NCI-H748 (cell line): Measurements from ENCODE around the gene BANF2.

Source experiments
- DNase-seq: peaks from one replicate; lab custom pipeline; 2025; ENCODE audit not compliant: unreplicated experiment; lab: John Stamatoyannopoulos, UW

BANF2 gene

DNA sequence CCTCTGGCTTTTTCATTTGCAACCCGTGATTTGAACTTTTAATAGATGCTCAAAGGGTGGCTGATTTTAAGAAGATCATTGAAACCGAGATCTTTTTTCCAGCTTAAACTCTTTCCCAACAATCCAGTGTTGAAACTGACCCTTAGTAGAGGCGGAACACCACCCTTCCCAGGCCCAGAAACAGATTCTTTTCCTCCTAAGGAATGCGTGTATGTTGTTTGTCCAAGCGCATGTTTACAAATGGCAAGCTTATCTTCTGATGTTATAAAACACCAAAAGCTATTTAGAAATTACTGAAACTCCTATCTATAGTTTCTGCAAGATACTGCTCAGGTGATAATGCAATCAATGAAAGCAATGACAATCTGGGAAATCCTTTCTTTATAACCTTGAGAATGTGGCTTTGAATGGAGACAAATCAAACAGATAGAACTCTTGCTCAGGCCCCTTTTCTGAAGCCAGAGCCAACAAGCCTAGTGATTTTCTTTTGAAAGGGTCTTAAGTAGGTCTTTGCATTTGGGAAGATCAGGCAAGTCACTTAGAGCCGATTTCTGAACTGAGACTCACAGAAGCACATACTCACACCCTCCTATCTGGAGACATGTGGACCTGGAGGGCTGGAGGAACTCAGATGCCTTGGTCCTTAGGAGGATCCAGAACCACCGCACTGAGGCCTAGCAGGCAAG is 9.1 kb downstream of the BANF2 start:
- DNase-seq, result no peak

GRCh38 chr20:17709361-17710293 is 9.9 kb downstream of the BANF2 start:
- DNase-seq, result no peak

GRCh38 chr20:17710379-17711266 is 10.9 kb downstream of the BANF2 start:
- no peak for DNase-seq

- no peak for DNase-seq
These were observed 11.5 kb downstream of the BANF2 start for GRCh38 chr20:17711267-17711627.

DNA sequence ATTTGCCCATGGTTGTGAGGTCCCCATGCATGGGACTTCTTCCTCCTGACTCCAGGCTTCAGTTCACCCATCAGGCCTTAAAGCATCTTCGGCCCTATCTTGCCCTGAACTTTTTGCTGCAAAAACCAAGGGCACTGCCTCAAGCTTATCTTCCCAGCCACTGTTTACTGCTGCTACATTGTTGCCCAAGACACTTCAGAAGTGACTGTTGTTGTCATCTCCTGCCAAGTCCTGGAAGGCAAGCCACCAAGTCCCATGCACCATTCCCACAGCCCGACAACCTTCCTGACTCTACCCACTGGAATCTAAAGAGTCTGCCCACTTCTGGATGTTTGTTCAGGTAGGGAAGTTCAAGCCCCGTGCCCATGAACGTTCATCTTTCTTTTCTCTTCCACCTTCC is 12.4 kb downstream of the BANF2 start:
- DNase-seq, result no peak

- no peak for DNase-seq
These were observed 12.9 kb downstream of the BANF2 start for GRCh38 chr20:17712708-17713107.

DNA sequence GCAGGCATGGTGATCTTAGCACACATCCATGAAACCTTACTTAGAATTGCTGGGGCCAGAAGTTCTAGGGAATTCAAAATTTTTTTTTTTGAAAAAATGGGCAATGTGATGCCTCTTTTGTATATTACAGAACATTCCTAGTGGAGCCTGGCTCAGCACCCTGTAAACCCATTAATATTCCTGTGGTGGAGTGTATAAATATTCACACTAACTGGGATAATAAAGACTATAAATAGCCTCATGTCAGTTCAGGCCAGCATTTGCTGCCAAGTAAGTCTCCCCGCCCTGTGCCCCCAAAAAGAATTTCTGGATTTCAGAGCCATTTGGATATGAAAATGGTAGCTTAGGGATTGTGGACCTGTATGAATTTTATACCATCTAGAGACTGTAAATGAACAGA is 14.8 kb downstream of the BANF2 start:
- no peak for DNase-seq

GRCh38 chr20:17715075-17715474 is 15.3 kb downstream of the BANF2 start:
- no peak for DNase-seq

- no peak for DNase-seq
These were observed 16.6 kb downstream of the BANF2 start for GRCh38 chr20:17716331-17716730.

- no peak for DNase-seq
These were observed 21.0 kb downstream of the BANF2 start for GRCh38 chr20:17720755-17721154.

- no peak for DNase-seq
These were observed 22.2 kb downstream of the BANF2 start for GRCh38 chr20:17721802-17722486.

DNA sequence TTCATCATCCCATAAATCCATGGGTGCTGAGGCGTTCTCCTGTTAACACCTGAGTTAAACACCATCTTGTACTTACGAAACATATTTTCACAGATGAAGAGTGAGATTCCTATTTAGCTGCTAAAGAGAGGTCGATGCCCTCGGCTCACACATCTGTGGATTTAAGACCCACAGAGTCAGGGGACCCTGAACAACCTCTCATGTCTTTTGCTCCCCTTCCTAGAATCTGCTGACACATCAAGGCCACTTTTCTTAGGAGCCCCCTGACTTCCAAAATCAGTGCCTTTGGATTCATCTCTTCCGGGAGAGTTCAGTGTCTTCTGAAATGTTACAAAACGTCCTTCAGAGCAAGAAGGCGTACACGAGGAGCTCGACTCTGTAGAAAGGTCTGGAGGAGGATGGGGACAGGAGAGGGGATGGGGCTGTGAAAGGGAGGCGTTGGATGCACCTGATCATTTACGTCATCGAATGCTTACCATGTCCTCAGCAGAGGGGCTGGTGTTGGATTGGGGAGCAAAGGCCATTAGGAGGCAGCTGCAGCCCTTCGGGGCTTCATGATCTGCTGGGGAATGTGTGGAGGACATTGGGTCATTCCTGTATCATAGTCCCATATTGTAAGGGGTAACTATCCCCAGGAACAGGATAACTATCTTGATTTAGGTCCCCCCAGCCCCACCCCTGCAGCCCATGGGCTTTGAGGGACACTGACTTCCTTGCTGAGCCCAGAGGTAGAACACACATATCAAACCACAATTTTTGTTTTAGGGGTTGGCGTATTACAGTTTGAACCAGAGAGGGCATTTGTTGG is 22.9 kb downstream of the BANF2 start:
- DNase-seq, result no peak

DNA sequence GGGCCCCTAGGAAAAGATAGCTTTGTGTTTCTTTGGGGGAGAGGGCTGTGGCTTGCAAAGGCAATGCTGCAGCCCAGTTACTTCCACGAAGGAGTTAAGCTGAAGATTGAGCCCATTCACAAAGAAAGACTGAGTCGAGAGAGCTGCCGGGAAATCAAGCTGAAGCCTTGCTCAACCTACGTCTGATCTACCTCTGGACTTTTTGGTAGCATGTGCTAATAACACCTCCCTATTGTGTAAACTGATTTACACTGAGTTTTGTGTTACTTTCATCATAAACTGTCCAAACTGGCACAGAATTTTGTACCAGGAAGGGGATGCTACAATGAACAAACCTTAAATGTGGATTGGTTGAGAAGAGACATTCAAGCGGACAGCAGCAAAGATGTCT is 23.5 kb downstream of the BANF2 start:
- DNase-seq, result no peak

- DNase-seq, result peak; percentile 65
These were observed 25.5 kb downstream of the BANF2 start for GRCh38 chr20:17725094-17725835.

DNA sequence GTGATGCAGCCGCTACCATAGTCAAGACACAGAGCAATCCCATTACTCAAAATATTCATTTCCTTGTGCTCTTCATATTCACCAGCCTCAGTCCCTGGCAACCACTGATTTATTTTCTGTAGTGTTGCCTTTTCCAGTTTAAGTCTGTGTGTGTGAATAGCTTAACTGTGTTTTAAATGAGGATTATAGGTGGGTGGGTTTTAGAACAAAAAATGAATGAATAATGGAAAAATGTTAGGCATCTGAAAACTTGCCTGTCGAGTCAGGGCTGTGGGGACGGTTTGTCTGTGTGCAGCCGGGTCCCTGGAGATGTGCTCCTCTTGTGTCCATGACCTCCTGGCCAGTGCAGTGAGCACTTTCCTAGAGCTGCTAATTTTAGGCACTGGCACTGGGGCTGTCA is 27.1 kb downstream of the BANF2 start:
- no peak for DNase-seq

DNA sequence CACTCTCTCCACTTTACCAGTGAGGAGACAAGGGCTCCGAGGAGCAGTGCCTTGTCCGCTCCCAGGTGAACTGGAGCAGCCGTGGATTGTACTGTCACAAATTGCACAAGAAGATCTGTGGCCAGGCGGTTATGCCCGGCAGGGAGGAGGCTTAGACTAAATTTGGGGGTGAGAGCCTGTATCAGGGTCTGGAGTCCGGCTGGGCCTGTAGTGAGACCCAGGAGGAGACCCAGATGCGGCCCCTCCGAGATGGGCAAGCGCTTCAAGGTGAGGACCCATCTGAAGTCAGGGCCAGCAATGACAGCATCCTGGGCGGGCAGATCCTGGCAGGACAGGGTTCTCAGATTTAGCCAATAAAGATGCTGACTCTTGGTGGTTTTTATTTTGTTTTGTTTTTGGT is 27.6 kb downstream of the BANF2 start:
- no peak for DNase-seq

DNA sequence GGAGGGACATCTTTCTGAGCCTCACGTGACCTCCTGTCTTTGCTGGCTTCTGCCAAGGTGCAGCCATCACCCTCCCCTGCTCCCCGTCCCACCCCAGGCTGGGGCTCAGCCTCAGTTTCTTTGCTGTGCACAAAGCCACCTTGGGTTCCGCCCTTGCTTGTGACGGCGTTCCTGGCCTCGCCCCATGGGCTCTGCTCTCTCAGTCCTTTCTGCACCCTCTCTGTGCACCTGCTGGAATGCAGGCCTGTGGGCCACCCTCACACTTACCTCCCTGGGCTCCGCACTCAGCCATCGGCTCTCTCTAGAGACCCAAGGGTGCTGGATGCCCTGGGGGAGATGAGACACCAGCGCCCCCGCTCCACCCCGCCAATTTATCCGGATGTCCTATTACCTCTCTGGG is 28.3 kb downstream of the BANF2 start:
- no peak for DNase-seq

GRCh38 chr20:17730071-17730470 is 30.3 kb downstream of the BANF2 start:
- DNase-seq, result no peak

DNA sequence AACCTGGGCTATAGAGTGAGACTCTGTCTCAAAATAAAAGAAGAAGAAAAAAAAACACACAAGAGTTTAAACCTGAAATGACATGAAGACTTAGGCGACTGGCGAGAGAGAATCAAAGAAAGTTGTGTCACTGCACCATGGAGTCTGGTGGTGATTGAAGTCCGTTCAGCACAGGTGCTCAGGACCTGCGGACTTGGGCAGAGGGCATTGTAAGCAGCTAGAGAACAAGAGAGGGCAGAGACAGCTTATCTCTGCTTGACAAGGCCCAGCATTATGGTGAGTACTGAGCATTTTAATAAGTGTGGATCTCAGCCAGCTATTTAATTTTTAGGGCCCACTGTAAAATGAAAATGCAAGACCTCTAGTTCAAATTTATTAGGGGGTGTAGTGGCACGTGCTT is 31.5 kb downstream of the BANF2 start:
- no peak for DNase-seq
